D721Med (cell line): Measurements from ENCODE around the gene FOXP3.

Experiments
- DNase-seq: peaks from one replicate; pipeline ENCODE4 v3.0.0; 2011; ENCODE audit warnings: low spot score; ENCODE audit not compliant: insufficient read length
- FAIRE-seq: peaks from 2 replicates; lab custom pipeline; 2011; peaks lifted over from hg19 to GRCh38; lab: Jason Lieb, UNC
- CTCF ChIP-seq: IDR thresholded peaks from 2 replicates; pipeline ENCODE4 v1.5.1; 2012; ENCODE audit warnings: mild to moderate bottlenecking, control low read depth; ENCODE audit not compliant: insufficient read depth; ENCODE audit errors: missing control alignments

The FOXP3 gene

GRCh38 chrX:49257846-49258748, 6.4 kb downstream of the FOXP3 start:
- no peak for FAIRE-seq
- DNase-seq: no peak
- no peak for TF ChIP-seq CTCF

GRCh38 chrX:49257074-49257790, 7.3 kb downstream of the FOXP3 start:
- TF ChIP-seq CTCF: no peak
- no peak for FAIRE-seq
- DNase-seq: no peak

GRCh38 chrX:49256268-49256995, 8.1 kb downstream of the FOXP3 start:
- no peak for TF ChIP-seq CTCF
- DNase-seq: no peak
- no peak for FAIRE-seq

GRCh38 chrX:49254639-49255038, 9.9 kb downstream of the FOXP3 start:
- DNase-seq (no peak), FAIRE-seq (no peak)
- TF ChIP-seq CTCF: no peak

GRCh38 chrX:49251325-49251724, 13.2 kb downstream of the FOXP3 start:
- no peak for DNase-seq
- no peak for TF ChIP-seq CTCF
- no peak for FAIRE-seq

- no peak for DNase-seq
- TF ChIP-seq CTCF: no peak
- FAIRE-seq: no peak
These were observed 13.9 kb downstream of the FOXP3 start for GRCh38 chrX:49250578-49250977.
